Activated T-helper 1 cell treated with anti-CD3 and anti-CD28 coated beads, Interleukin-2, amount 50 U/mL, for 16 hours (primary cell): Measurements from ENCODE around the gene BRD2.

ENCODE experiments used
- DNase-seq, 2 donors: peaks; one replicate each; pipeline ENCODE4 v3.0.0-alpha.2; 2020; ENCODE audit warnings: low read depth in 1 of 2, low spot score in 1 of 2

BRD2 gene

DNA sequence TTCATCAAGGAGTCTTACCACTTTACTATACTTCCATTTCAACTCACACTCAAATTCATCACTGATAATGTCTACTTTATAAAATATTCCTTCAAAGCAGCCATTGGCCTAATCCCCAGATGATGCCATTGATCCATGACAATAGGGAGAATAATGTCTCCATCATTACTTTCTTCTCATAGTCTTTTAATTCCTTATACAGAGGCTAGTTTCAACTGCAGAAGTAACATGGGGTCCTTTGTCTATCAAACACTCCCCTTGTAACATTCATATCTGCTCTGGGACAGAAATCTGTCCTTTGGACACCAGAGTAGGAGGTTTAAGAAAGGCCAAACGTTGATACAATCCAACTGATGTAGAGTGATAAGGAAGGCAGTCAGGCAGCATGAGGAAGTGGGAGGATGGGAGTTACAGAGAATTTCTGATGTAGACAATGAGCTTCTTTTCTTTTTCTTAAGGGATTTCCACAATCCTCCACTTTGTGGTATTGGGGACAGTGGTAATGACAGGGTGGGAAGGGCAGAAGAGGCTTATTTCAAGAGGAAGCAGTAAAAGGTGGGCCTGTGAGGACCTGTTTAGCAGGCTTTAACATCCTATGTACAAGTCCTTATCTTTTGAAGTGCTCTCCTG is 59.9 kb downstream of the BRD2 start:
- DNase-seq: no peak

DNA sequence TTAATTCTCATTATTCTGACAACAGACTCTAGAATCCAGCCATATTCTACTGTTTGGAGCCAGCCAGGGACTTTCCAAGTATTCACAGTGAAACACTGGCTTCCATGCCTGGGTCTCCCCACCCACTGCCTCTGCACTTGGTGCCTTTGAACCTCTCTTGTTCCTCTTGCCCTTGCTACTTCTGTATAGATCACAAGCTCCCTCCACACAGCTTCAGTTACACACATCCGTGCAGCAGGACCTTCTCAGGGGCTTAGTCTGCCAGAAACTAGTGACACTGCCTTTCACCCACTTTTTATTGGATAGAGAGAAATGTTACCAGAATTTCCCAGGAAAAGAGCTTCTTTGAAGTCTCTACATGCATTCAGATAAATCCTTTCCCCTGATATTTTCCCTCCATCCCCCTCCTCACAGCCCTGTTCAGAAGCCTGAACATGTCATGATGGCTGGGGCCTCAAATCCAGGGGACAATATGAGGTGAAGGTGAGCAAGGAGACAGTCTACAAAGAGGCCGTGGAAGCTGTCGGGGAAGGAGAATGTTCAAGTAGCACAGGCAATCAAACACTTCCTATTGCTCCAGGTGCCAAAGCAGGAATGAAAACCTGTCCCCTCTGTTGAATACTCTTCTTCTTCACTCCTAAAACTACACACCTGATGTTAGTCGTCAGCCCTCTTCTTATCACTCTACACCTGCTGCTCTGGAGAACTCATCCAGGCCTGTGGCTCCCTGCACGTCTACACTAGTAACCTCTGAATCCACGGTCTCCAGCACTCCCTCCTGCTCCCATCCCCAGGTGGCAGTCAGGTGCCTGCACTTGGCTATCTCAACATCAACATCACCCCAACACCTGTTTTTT is 61.2 kb downstream of the BRD2 start:
- DNase-seq: no peak

DNA sequence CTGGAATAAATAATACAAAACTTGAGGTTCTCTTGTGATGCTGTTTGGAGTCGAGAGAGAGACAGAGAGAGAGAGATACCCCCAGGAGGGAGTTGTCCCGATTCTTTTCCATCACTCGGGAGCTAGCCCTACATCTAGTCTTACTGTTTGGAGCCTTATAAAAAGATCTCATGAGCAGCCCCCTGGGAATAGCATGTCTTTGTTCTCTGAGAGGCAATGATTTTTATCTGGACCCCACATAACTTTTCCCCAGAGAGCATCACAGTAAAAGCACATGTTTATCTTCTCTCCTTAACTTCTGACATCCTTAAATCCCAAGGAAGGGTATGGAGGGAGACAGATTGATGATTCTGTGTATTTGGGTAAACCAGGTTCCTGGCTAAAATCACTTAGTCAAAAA is 61.9 kb downstream of the BRD2 start:
- DNase-seq: no peak
